HepG2 (cell line): ENCODE results near the gene ZNF526. TPM values are rescaled to one million over a fixed set of nuclear protein-coding genes. Genes with fewer than 3 reads are reported as not detected.

Experiments
- HMGXB3 ChIP-seq: sonication (generic); formaldehyde crosslinking; IDR thresholded peaks from 2 replicates; pipeline ENCODE4 v1.4.0; 2020; ENCODE audit warnings: missing genetic modification reagents, borderline replicate concordance
- HNRNPL ChIP-seq: fragments of 200-400 bp; formaldehyde crosslinking; IDR thresholded peaks from 2 replicates; pipeline ENCODE4 v1.6.1; 2017; ENCODE audit warnings: mild to moderate bottlenecking, low read depth, low read length
- TEAD3 ChIP-seq: optimal IDR thresholded peaks from 2 replicates; pipeline ENCODE3; 2016; ENCODE audit warnings: borderline replicate concordance
- ZBTB44 ChIP-seq: sonication (generic); formaldehyde crosslinking; IDR thresholded peaks from 2 replicates; pipeline ENCODE4 v1.4.0; 2020; ENCODE audit warnings: missing genetic modification reagents
- ZNF496 ChIP-seq: sonication (generic); formaldehyde crosslinking; IDR thresholded peaks from 2 replicates; pipeline ENCODE4 v1.8.1; 2023; ENCODE audit warnings: mild to moderate bottlenecking, moderate library complexity, missing genetic modification reagents; ENCODE audit not compliant: insufficient replicate concordance
- ZSCAN25 ChIP-seq: sonication (generic); formaldehyde crosslinking; IDR thresholded peaks from 2 replicates; pipeline ENCODE4 v1.8.0; 2022; ENCODE audit warnings: mild to moderate bottlenecking, missing genetic modification reagents
- polyA plus RNA-seq, 8 experiments: library from polyadenylated mRNA; depleted of rRNA in 3 of 8; stranded (reverse) in 7 of 8; unstranded in 1 of 8; fragments of >200 nt; fragmentation: Illumina TruSeq in 4 of 8; extraction: Trizol in 4 of 8; gene quantifications; 2 replicates each; pipeline versions ENCODE4 v1.2.1 to v1.2.3, GENCODE V29; 2011 to 2016; ENCODE audit warnings: low read depth in 4 of 8, missing spikeins in 1 of 8, mixed read lengths in 1 of 8; ENCODE audit not compliant: insufficient read depth in 1 of 8
- total RNA-seq, 5 experiments: library from RNA; depleted of rRNA; stranded (reverse); fragments of >200 nt; fragmentation: Illumina TruSeq; extraction: Trizol; gene quantifications; 2 replicates each; pipeline ENCODE4 v1.2.3, GENCODE V29; 2016; ENCODE audit warnings: low read depth in 1 of 5
- TF ChIP-seq, protein P1 (sequence below): sonication (generic); formaldehyde crosslinking; IDR thresholded peaks from 2 replicates; pipeline ENCODE4 v1.5.1; 2020; ENCODE audit warnings: missing genetic modification reagents, mild to moderate bottlenecking, borderline replicate concordance
- TF ChIP-seq, protein P2 (sequence below): sonication (generic); formaldehyde crosslinking; IDR thresholded peaks from 2 replicates; pipeline ENCODE4 v1.4.0; 2020; ENCODE audit warnings: mild to moderate bottlenecking, missing genetic modification reagents
- TF ChIP-seq, protein P3 (sequence below), 2 experiments: sonication (generic) in 1 of 2; formaldehyde crosslinking in 1 of 2; IDR thresholded peaks; 2 replicates each; pipeline versions ENCODE4 v1.4.0 to v1.6.1; 2016 to 2020; ENCODE audit warnings: borderline replicate concordance in 1 of 2, low read depth in 1 of 2, mild to moderate bottlenecking in 1 of 2, missing genetic modification reagents in 1 of 2
- TF ChIP-seq, protein P4 (sequence below): IDR thresholded peaks from 2 replicates; pipeline ENCODE4 v1.6.1; 2016

Gene ZNF526
- total and polyA plus RNA-seq, 2 of the 13 experiments (the other 11 are each of a cell fraction or from before 2014, with no cell fraction given): 3.3 to 8.4 TPM

GRCh38 chr19:42246143-42246921, 26.2 kb downstream of the ZNF526 start (continued):
- TF ChIP-seq, protein P1, sequence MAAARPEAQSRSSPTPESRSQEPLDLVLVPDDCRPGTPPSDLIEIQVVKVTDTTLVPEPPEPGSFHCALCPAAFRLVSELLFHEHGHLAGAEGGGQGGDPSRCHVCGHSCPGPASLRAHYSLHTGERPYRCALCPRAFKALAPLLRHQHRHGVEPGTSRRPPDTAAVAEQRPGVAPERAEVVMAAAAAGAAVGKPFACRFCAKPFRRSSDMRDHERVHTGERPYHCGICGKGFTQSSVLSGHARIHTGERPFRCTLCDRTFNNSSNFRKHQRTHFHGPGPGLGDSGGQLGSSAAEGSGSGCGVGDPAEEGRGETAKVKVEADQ (CRISPR knock-in tag): no peak
- TF ChIP-seq, protein P2, sequence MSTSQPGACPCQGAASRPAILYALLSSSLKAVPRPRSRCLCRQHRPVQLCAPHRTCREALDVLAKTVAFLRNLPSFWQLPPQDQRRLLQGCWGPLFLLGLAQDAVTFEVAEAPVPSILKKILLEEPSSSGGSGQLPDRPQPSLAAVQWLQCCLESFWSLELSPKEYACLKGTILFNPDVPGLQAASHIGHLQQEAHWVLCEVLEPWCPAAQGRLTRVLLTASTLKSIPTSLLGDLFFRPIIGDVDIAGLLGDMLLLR (CRISPR knock-in tag): no peak
- TF ChIP-seq, protein P3, sequence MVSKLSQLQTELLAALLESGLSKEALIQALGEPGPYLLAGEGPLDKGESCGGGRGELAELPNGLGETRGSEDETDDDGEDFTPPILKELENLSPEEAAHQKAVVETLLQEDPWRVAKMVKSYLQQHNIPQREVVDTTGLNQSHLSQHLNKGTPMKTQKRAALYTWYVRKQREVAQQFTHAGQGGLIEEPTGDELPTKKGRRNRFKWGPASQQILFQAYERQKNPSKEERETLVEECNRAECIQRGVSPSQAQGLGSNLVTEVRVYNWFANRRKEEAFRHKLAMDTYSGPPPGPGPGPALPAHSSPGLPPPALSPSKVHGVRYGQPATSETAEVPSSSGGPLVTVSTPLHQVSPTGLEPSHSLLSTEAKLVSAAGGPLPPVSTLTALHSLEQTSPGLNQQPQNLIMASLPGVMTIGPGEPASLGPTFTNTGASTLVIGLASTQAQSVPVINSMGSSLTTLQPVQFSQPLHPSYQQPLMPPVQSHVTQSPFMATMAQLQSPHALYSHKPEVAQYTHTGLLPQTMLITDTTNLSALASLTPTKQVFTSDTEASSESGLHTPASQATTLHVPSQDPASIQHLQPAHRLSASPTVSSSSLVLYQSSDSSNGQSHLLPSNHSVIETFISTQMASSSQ (IDR thresholded peaks at IDR 0.05; ENCODE audit: low read depth): no peak
- TF ChIP-seq, protein P3 (CRISPR knock-in tag; IDR thresholded peaks at IDR 0.05; ENCODE audit: borderline replicate concordance): peak; percentile 11; the same call in 1 of the 2 replicates
- TF ChIP-seq, protein P4, sequence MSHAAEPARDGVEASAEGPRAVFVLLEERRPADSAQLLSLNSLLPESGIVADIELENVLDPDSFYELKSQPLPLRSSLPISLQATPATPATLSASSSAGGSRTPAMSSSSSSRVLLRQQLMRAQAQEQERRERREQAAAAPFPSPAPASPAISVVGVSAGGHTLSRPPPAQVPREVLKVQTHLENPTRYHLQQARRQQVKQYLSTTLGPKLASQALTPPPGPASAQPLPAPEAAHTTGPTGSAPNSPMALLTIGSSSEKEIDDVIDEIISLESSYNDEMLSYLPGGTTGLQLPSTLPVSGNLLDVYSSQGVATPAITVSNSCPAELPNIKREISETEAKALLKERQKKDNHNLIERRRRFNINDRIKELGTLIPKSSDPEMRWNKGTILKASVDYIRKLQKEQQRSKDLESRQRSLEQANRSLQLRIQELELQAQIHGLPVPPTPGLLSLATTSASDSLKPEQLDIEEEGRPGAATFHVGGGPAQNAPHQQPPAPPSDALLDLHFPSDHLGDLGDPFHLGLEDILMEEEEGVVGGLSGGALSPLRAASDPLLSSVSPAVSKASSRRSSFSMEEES: no peak
- TF ChIP-seq HNRNPL: 0 out of 2 replicates have a peak, but pooled peaks have one; percentile 30
- TF ChIP-seq ZNF496: no peak
- TF ChIP-seq ZSCAN25 (CRISPR knock-in tag): no peak
- TF ChIP-seq TEAD3 (CRISPR knock-in tag): peak; percentile 49
- TF ChIP-seq HMGXB3: no peak
- TF ChIP-seq ZBTB44: no peak
